Thymus (tissue), 14 donors: ENCODE data around the gene CLDN7. TPM values are rescaled to one million over a fixed set of nuclear protein-coding genes. Genes with fewer than 3 reads are reported as not detected.
A peak's percentile ranks its signal among the peaks of the same experiment; 100 is the strongest.

Experiments
- DNase-seq, 9 donors: peaks; one replicate each; pipeline ENCODE4 v3.0.0-alpha.2; 2013; ENCODE audit warnings: low spot score in 9 of 9, low read depth in 6 of 9, missing footprints in 1 of 9
- H3K27ac ChIP-seq, 2 donors: one replicate each; pipeline ENCODE4 v1.5.1; 2013; ENCODE audit warnings: control low read depth in 1 of 2, low read depth in 1 of 2, low read length in 1 of 2, mild to moderate bottlenecking in 1 of 2, moderate library complexity in 1 of 2
- H3K27me3 ChIP-seq, 2 donors: one replicate each; pipeline ENCODE4 v1.5.1; 2013; ENCODE audit warnings: low read length in 1 of 2; ENCODE audit not compliant: control insufficient read depth in 2 of 2, insufficient read depth in 1 of 2
- H3K36me3 ChIP-seq, 2 donors: one replicate each; pipeline ENCODE4 v1.5.1; 2013; ENCODE audit warnings: low read length in 1 of 2, mild to moderate bottlenecking in 1 of 2, moderate library complexity in 1 of 2; ENCODE audit not compliant: control insufficient read depth in 2 of 2, insufficient read depth in 2 of 2
- H3K4me1 ChIP-seq, 2 donors: one replicate each; pipeline ENCODE4 v1.5.1; 2013; ENCODE audit warnings: low read length in 2 of 2; ENCODE audit not compliant: control insufficient read depth in 2 of 2, insufficient read depth in 2 of 2
- H3K4me3 ChIP-seq, 2 donors: one replicate each; pipeline ENCODE4 v1.5.1; 2013; ENCODE audit warnings: low read length in 2 of 2, control low read depth in 1 of 2, mild to moderate bottlenecking in 1 of 2
- H3K9me3 ChIP-seq, 2 donors: one replicate each; pipeline ENCODE4 v1.5.1; 2013; ENCODE audit warnings: low read length in 1 of 2, mild to moderate bottlenecking in 1 of 2; ENCODE audit not compliant: control insufficient read depth in 2 of 2, insufficient read depth in 1 of 2
- WGBS: extraction: QIAGEN DNeasy Blood & Tissue Kit; methylation state at CpG from one replicate; pipeline ENCODE4 v1.1.7; 2013; 5-methylcytosine and 5-hydroxymethylcytosine counted together
- long read RNA-seq, 10 donors: transcript quantifications; one replicate each; lab custom pipeline, GENCODE V29; 2026
- polyA plus RNA-seq: library from polyadenylated mRNA; stranded (reverse); fragments of 200-250 nt; gene quantifications from one replicate; pipeline ENCODE4 v1.2.3, GENCODE V29; 2013
- total RNA-seq: library from RNA; stranded (reverse); fragments of 120-200 nt; gene quantifications from one replicate; pipeline ENCODE4 v1.2.4, GENCODE V29; 2013
- donor health status: healthy.

Gene CLDN7, protein sequence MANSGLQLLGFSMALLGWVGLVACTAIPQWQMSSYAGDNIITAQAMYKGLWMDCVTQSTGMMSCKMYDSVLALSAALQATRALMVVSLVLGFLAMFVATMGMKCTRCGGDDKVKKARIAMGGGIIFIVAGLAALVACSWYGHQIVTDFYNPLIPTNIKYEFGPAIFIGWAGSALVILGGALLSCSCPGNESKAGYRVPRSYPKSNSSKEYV
- total RNA-seq (6.3 TPM), polyA plus RNA-seq (34.9 TPM)
- long read RNA-seq, donor 1, partial matches to known transcripts = 0 of 1 reads
- long read RNA-seq, donor 1, other reads (novel, unspliced or antisense) = 0 of 1 reads
- long read RNA-seq, donor 2 = 0 reads
- long read RNA-seq, donor 3, partial matches to known transcripts = 0 of 1 reads
- long read RNA-seq, donor 3, other reads (novel, unspliced or antisense) = 0 of 1 reads
- long read RNA-seq, donor 4, partial matches to known transcripts = 0 of 3 reads
- long read RNA-seq, donor 4, other reads (novel, unspliced or antisense) = 0 of 3 reads
- long read RNA-seq, donor 5, transcript CLDN7-201 (4 exons, 1,542 nt) = major isoform, 10 of 15 reads
- long read RNA-seq, donor 5, partial matches to known transcripts = 0 of 15 reads
- long read RNA-seq, donor 5, other reads (novel, unspliced or antisense) = 0 of 15 reads
- long read RNA-seq, donor 6, partial matches to known transcripts = 0 of 3 reads
- long read RNA-seq, donor 6, other reads (novel, unspliced or antisense) = 0 of 3 reads
- long read RNA-seq, donor 7, partial matches to known transcripts = 0 of 2 reads
- long read RNA-seq, donor 7, other reads (novel, unspliced or antisense) = 0 of 2 reads
- long read RNA-seq, donor 8 = 0 reads
- long read RNA-seq, donor 9, partial matches to known transcripts = 0 of 4 reads
- long read RNA-seq, donor 9, other reads (novel, unspliced or antisense) = 0 of 4 reads
- long read RNA-seq, donor 10, partial matches to known transcripts = 0 of 2 reads
- long read RNA-seq, donor 10, other reads (novel, unspliced or antisense) = 0 of 2 reads

DNA sequence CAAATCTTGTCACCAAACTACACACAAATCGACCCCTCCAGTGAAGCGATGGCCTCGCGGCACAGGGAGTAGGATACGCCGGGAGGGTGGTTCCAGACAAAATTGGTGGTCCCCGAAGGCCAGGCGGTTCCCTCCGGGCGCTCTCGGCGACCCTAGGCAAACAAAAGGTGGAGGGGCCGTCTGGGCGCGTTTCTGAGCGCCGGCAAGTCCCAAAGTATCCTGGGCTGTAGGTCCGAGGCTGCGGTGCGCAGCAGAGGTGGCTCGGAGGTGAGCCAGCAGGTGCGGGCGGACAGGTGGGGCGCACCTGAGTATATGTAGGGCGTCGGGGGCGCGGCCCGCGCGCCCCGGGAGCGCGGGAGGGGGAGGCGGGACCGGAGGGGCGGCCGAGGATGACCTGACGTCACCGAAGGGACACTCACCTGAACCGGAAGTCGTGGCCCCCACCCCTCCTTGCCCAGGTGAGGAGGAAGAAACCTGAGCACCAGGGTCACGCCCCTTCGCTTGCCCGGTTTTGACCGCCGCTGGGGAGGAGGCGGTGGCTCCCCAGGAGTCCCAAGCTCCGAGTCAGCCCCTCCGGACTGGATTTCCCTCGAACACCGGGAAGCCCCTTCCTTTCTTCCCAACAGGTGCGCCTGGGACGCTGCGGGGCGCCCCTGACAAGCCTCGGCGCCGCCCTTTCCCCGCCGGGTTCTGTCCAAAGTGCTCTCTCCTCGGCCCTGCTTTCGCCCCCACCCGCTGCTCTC is at the start of gene CLDN7:
Gene CLDN7 (minus strand): TSS at position 287 of the 743 bp plus-strand sequence. CDS start 435 bp downstream, outside the sequence.
- WGBS = 10% methylated on average over 64 of the region's 64 CpGs
- H3K4me1 ChIP-seq = peaks cover 15 to 31% of the 10 kb centered on the region in 2 donors

GRCh38 chr17:7311110-7311705 is 48.9 kb upstream of the CLDN7 start:
- DNase-seq = no peak
- 98% methylated on average over 7 of the region's 7 CpGs for WGBS
- Histone ChIP-seq H3K9me3 (no peaks in the 10 kb centered on the region), H3K36me3 (peaks cover 34 to 52% of the 10 kb centered on the region in 2 donors), H3K4me1 (peaks cover 26 to 43% of the 10 kb centered on the region in 2 donors), H3K27me3 (no peaks in the 10 kb centered on the region), H3K4me3 (no peak overlapping the region), H3K27ac (no peak overlapping the region)

More for the DNA sequence above, at the start of gene CLDN7:
- peak in 1 of 9 donors; percentile 26 for DNase-seq
- H3K27ac ChIP-seq = peak within 1 kb of the TSS in 1 of 2 donors; percentile 60
- H3K36me3 ChIP-seq = peaks cover 21 to 25% of the 10 kb centered on the region in 2 donors
- H3K27me3 ChIP-seq = peaks cover 39 to 70% of the 10 kb centered on the region in 2 donors
- peak within 1 kb of the TSS; percentile 8 to 45 for H3K4me3 ChIP-seq
- H3K9me3 ChIP-seq = peaks cover 0 to 3% of the 10 kb centered on the region in 2 donors

DNA sequence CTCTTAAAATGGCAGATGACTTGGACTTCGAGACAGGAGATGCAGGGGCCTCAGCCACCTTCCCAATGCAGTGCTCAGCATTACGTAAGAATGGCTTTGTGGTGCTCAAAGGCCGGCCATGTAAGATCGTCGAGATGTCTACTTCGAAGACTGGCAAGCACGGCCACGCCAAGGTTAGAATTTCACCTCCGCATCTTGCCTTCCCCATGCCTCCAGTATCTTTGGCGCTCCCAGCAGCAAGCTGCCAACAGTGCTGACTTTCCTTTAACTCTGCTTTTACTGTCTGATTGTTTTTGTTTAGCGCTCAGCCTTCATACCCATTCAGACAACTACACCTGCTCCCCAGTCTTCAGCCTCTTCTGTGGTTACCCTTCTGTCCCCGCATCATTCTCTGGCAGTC is 47.4 kb upstream of the CLDN7 start:
- H3K27ac ChIP-seq = peak overlapping the region; percentile 36 to 96
- peaks cover 34 to 48% of the 10 kb centered on the region in 2 donors for H3K36me3 ChIP-seq
- peaks cover 22 to 37% of the 10 kb centered on the region in 2 donors for H3K4me1 ChIP-seq
- WGBS = 93% methylated on average over 12 of the region's 12 CpGs
- H3K4me3 ChIP-seq = peak overlapping the region in 1 of 2 donors; percentile 98
- no peaks in the 10 kb centered on the region for H3K9me3 ChIP-seq
- DNase-seq = no peak
- H3K27me3 ChIP-seq = no peaks in the 10 kb centered on the region

DNA sequence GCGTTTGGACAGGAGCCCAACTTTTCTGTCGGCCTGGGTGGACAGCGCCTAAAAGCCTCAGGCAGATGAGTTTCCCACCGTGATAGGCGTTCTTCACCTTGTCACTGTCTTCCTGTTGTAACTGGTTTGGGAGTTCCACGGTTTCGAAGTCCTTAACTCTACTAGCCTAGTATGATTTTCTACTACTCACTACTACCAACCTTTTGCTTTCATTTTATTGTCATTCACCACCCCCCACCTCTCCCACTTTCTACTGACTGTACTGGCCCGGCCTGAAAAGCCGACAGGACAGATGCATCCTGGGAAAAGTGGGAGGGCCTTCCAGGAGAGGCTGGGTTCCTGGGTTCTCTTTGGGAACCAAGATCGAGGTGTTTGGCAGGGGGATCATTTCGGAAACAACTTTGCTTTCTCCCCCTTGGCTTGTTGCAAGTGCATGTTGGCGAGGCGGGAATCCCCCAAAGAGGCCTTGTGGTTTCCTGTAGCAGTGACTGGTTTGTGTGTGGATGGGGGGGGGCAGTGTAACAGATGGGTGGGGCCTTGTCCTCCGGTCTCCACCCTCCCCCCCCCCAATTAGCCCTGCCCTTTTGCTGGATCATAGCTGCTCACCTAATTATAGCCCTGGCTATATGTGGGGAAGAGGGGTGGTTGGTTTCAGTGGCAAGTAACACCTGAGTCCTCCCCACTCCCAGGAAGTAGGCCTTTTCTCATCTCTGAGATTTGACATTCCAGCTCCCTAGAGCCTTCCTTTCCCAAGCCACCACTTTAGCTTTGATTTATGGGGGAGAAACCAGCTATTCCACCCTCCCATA is 46.6 kb upstream of the CLDN7 start:
- Histone ChIP-seq H3K9me3 (no peaks in the 10 kb centered on the region), H3K4me3 (peak overlapping the region; percentile 90 to 98), H3K4me1 (peaks cover 16 to 29% of the 10 kb centered on the region in 2 donors), H3K27me3 (no peaks in the 10 kb centered on the region), H3K27ac (peak overlapping the region; percentile 96 to 99), H3K36me3 (peaks cover 34 to 46% of the 10 kb centered on the region in 2 donors)
- DNase-seq = peak in 6 of 9 donors; percentile 57 to 91 (median 76)
- WGBS = under 1% methylated on average over 14 of the region's 14 CpGs

DNA sequence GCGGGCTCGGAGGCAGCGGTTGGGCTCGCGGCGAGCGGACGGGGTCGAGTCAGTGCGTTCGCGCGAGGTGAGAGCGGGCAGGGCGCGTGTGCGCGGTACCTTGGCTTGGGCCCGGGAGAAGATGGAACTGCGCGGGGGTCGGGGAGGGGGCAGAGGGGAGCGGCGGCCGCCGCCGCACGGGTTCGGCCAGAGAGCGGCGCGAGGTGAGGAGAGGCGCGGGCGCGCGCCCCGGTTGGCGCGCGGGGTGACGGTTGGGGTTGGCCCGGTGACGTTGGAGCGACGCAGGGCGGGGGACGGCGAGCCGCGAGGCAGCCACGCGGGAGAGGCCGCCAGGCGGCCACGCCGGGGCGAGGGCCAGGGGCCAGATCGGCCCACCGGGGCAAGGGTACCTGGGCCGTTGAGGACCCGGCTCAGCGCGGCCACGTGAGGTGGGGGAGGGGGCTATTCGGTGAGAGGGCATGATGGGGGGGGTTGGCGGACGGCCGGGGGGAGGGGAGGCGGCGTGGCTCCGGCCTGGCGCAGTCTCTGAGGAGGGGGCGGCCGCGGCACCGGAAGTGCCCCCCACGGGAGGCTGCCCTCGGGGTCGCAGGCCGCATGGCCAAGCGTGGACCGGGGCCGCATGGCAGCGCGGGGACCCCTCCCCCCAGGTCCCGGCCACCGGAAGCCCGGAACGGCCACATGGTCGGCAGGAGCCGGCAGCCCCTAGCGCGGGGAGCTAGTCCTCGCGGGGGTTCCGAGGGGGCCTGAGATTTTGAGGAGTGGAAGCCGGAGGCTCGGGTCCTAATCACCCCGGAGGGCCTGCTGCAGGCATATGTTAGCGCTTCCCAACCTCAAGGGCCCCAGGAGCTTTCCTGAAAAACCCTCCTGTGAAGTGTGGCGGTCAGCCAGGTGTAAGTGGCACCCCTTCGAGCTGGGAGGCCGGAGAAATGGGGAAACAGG is 45.7 kb upstream of the CLDN7 start:
- H3K4me1 ChIP-seq = peaks cover 16 to 27% of the 10 kb centered on the region in 2 donors
- H3K36me3 ChIP-seq = peaks cover 27 to 37% of the 10 kb centered on the region in 2 donors
- whole genome bisulfite sequencing = under 1% methylated on average over 103 of the region's 104 CpGs
- no peaks in the 10 kb centered on the region for H3K9me3 ChIP-seq
- peak in 1 of 9 donors; percentile 47 for DNase-seq
- peak overlapping the region; percentile 98 to 99 for H3K27ac ChIP-seq
- H3K4me3 ChIP-seq = peak overlapping the region; percentile 90 to 98
- H3K27me3 ChIP-seq = no peaks in the 10 kb centered on the region

DNA sequence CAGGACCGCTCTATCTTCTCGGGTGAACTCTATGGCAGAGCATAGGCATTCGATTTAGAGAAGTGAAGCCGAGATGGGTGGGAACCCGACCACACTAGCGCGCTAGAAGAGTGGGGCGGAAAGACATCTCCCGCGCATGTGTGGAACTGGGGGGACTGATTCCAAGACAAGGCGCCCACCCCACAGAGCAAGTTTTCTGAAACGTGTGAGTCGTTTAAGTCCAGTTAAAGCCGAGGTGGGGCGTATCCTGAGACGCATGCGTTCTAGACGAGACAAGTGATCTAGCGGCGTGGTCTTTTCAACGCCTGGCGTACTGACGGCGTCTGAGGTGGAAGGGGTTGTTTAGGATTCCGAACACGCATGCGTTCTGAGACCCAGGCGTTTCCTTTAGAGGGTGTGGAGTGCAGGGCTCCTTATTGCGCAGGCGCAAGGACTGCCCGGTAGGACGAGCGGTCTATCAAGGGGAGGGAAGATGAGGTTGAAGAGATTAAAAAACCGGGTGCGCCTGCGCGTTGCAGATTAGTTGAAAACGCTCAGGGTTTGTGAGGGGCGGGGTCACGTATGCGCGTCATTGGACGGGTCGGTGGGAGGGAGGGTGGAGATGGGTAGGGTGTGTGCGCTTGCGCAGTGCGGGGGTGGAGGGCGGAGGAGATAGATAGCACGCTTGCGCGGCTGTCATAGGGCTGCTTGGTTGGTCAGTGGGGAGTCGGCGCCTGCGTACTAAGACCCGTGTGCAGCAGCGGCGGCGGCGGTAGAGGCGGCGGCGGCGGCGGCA is 44.8 kb upstream of the CLDN7 start, which contains the start of gene EIF5A:
Gene EIF5A (plus strand): TSS at position 718 of the 775 bp plus-strand sequence. CDS start 2,008 bp downstream, outside the sequence.
- H3K4me3 ChIP-seq = peak within 1 kb of the TSS; percentile 90 to 98
- DNase-seq = peak; percentile 99 to 100 (median 100)
- H3K27ac ChIP-seq = peak within 1 kb of the TSS; percentile 98 to 99
- H3K9me3 ChIP-seq = no peaks in the 10 kb centered on the region
- peaks cover 17 to 27% of the 10 kb centered on the region in 2 donors for H3K4me1 ChIP-seq
- no peaks in the 10 kb centered on the region for H3K27me3 ChIP-seq
- WGBS = under 1% methylated on average over 64 of the region's 64 CpGs
- H3K36me3 ChIP-seq = peaks cover 20 to 28% of the 10 kb centered on the region in 2 donors
